ENCODE measurements around the gene HLCS. TPM values are rescaled to one million over a fixed set of nuclear protein-coding genes. Genes with fewer than 3 reads are reported as not detected.
A peak's percentile ranks its signal among the peaks of the same experiment; 100 is the strongest.

The HLCS gene
- total and polyA plus RNA-seq, 2 of the 4 experiments (the other 2 are of a cell fraction) = 10.6 to 21.0 TPM

DNA sequence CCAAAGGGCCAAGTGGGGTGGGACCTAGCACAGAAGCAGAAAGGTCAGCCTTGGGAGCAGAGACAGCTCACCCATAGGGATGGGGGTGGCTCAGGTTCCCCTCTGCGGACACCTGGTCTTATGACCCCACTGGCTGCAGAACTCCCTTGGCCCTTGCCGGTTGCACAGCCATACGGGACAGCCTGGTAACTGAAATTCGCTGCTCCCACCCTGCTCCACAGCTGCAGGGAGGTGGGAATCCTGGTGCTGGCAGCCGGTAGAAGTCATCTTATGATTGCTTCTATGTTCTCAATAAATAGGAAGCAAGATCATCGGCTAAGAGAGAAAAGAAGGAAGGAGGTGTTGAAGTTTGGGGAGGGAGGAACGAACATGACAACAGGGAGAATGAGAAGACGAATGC lies 64.1 kb downstream of the HLCS start:
- no peak overlapping the region for H2BK5ac ChIP-seq (ENCODE audit: low read depth, low read length, poor library complexity, severe bottlenecking)
- intact Hi-C loops (cut with micrococcal nuclease) = loop anchor here (5.0 kb wide), 1 partner anchor 35 kb away; no protein-coding TSS in a partner anchor
- H3K9ac ChIP-seq (ENCODE audit: low read depth, low read length) = no peak overlapping the region
- H3K9me1 ChIP-seq (ENCODE audit: insufficient read depth, low read length) = peaks cover 11% of the 10 kb centered on the region
- no peaks in the 10 kb centered on the region for H3K9me3 ChIP-seq (ENCODE audit: control insufficient read depth, insufficient read depth, low read length)
- TF ChIP-seq MAZ (IDR thresholded peaks at IDR 0.05; ENCODE audit: borderline replicate concordance, low read depth, low read length) (no peak), FOS (IDR thresholded peaks at IDR 0.05; ENCODE audit: low read depth, low read length) (no peak), CEBPB (IDR thresholded peaks at IDR 0.05; ENCODE audit: low read depth, low read length) (no peak), RFX5 (IDR thresholded peaks at IDR 0.05; ENCODE audit: low read depth, low read length) (no peak), MXI1 (IDR thresholded peaks at IDR 0.05; ENCODE audit: borderline replicate concordance, low read depth, low read length) (no peak), NFE2L2 (IDR thresholded peaks at IDR 0.05; ENCODE audit: low read depth, low read length) (no peak), MAFK (IDR thresholded peaks at IDR 0.05; ENCODE audit: low read depth, low read length) (no peak), RCOR1 (IDR thresholded peaks at IDR 0.05; ENCODE audit: insufficient replicate concordance, low read length) (no peak), RAD21 (IDR thresholded peaks at IDR 0.05; ENCODE audit: low read length) (no peak)
- TF ChIP-seq, protein P1, sequence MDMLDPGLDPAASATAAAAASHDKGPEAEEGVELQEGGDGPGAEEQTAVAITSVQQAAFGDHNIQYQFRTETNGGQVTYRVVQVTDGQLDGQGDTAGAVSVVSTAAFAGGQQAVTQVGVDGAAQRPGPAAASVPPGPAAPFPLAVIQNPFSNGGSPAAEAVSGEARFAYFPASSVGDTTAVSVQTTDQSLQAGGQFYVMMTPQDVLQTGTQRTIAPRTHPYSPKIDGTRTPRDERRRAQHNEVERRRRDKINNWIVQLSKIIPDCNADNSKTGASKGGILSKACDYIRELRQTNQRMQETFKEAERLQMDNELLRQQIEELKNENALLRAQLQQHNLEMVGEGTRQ (IDR thresholded peaks at IDR 0.05; ENCODE audit: low read depth, low read length) = no peak
- peaks cover 5 to 11% of the 10 kb centered on the region in 2 experiments; a peak in 2 of 4 replicates for H3K79me1 ChIP-seq (ENCODE audit: low read depth in 1 of 2, low read length in 2 of 2)
- H3K56ac ChIP-seq (ENCODE audit: extremely low read depth, insufficient read depth, low read length) = no peak overlapping the region
- H4K20me1 ChIP-seq (ENCODE audit: insufficient read depth, low read length) = 0 out of 2 replicates have a peak, but pooled peaks cover 3% of the 10 kb centered on the region
- H3K18ac ChIP-seq (ENCODE audit: low read depth, low read length) = no peak overlapping the region
- no peak overlapping the region for H2BK20ac ChIP-seq (ENCODE audit: low read depth, low read length)
- ChIA-PET POLR2A (ENCODE audit: unreplicated experiment) (no interaction called here), CTCF (no interaction called here)
- 0 out of 2 replicates have a peak overlapping the region, but pooled peaks have one; percentile 28 for H2BK120ac ChIP-seq (ENCODE audit: low read depth, low read length)
- H4K91ac ChIP-seq (ENCODE audit: insufficient read depth, low read depth, low read length) = no peak overlapping the region
- H2AK9ac ChIP-seq (replicated peaks; ENCODE audit: low read depth, low read length, poor library complexity) = no peak overlapping the region
- H3K23ac ChIP-seq (ENCODE audit: low read depth, low read length) = peak overlapping the region; percentile 78
- H3K36me3 ChIP-seq (ENCODE audit: control insufficient read depth, insufficient read depth, low read length) = no peaks in the 10 kb centered on the region
- H4K5ac ChIP-seq (ENCODE audit: low read depth, low read length) = no peak overlapping the region
- no peak overlapping the region for H3K4ac ChIP-seq (ENCODE audit: low read depth, low read length)
- H3K27ac ChIP-seq (ENCODE audit: insufficient read depth, low read length) = no peak overlapping the region
- in situ Hi-C loops (cut with MboI; ENCODE audit: low sequenced_read_pairs) = no loop called here
- dilution Hi-C loops (cut with HindIII; ENCODE audit: low sequenced_read_pairs, unreplicated experiment) = no loop called here
- no peak overlapping the region; the same call in 1 of the 2 replicates for H3K14ac ChIP-seq (replicated peaks; ENCODE audit: low read depth, low read length)
- no peaks in the 10 kb centered on the region for H3K27me3 ChIP-seq (ENCODE audit: control insufficient read depth, insufficient read depth, low read length)
- no peak overlapping the region; the same call in 1 of the 2 replicates for H3K4me2 ChIP-seq (ENCODE audit: low read depth, low read length)
- no peak for ATAC-seq (ENCODE audit: low read depth)
- no peak overlapping the region for H2BK15ac ChIP-seq (ENCODE audit: low read depth, low read length)
- no peak overlapping the region for H3K4me3 ChIP-seq (ENCODE audit: insufficient read depth, low read depth, low read length)
- peak overlapping the region; percentile 44 for H2AFZ ChIP-seq (replicated peaks; ENCODE audit: low read length, poor library complexity)
- no TSS peak for BruUV-seq (replicated peaks)
- H2AK5ac ChIP-seq (ENCODE audit: low read depth, low read length) = 0 out of 2 replicates have a peak overlapping the region, but pooled peaks have one; percentile 25
- H3K4me1 ChIP-seq (ENCODE audit: control insufficient read depth, insufficient read depth, low read length) = peaks cover 5% of the 10 kb centered on the region; the same call in 1 of the 2 replicates
- no peak for DNase-seq
- H4K8ac ChIP-seq (ENCODE audit: low read depth in 2 of 2, low read length in 2 of 2) = no peak overlapping the region
- WGBS, 2 experiments (ENCODE audit: extremely low coverage in 2 of 2, insufficient read length in 1 of 2) = no CpG with 5 or more reads among the region's 8 CpGs

All from IMR-90 (cell line).